GM23338 (cell line): ENCODE results near the gene GRAMD1A.

Experiments used
- CREB1 ChIP-seq: fragments of 250-450 bp; sonication (Bioruptor Pico); IDR thresholded peaks from 2 replicates; pipeline ENCODE4 v1.5.0; 2020; ENCODE audit warnings: low read depth, mild to moderate bottlenecking, moderate library complexity
- ETS1 ChIP-seq: IDR thresholded peaks from 2 replicates; pipeline ENCODE4 v1.6.1; 2016; ENCODE audit warnings: antibody characterized with exemption
- EZH2 ChIP-seq: fragments of 200-600 bp; sonication (generic); IDR thresholded peaks from one replicate; pipeline ENCODE4 v1.8.0; 2017; ENCODE audit warnings: antibody characterized with exemption, mild to moderate bottlenecking, low read depth; ENCODE audit not compliant: unreplicated experiment
- EZH2phosphoT487 ChIP-seq: fragments of 200-600 bp; sonication (generic); IDR thresholded peaks from one replicate; pipeline ENCODE4 v1.8.1; 2018; ENCODE audit warnings: antibody characterized with exemption; ENCODE audit not compliant: unreplicated experiment
- JUNB ChIP-seq: IDR thresholded peaks from one replicate; pipeline ENCODE4 v1.6.1; 2016; ENCODE audit warnings: antibody characterized with exemption; ENCODE audit not compliant: unreplicated experiment
- POLR2AphosphoS5 ChIP-seq: IDR thresholded peaks from 2 replicates; pipeline ENCODE4 v1.6.1; 2016; ENCODE audit warnings: antibody characterized with exemption, low read depth
- ZNF114 ChIP-seq: fragments of 250-450 bp; sonication (Bioruptor Pico); IDR thresholded peaks from 2 replicates; pipeline ENCODE4 v1.5.0; 2020; ENCODE audit warnings: mild to moderate bottlenecking, moderate library complexity
- ZNF331 ChIP-seq: fragments of 250-450 bp; sonication (Bioruptor Pico); IDR thresholded peaks from 2 replicates; pipeline ENCODE4 v1.5.0; 2020; ENCODE audit warnings: low read depth, mild to moderate bottlenecking, moderate library complexity
- TF ChIP-seq, protein P1 (sequence below): IDR thresholded peaks from one replicate; pipeline ENCODE4 v1.6.1; 2018; ENCODE audit warnings: antibody characterized with exemption; ENCODE audit not compliant: unreplicated experiment
- TF ChIP-seq, protein P2 (sequence below), 2 experiments: fragments of 200-600 bp in 1 of 2; sonication (generic) in 1 of 2; conservative IDR thresholded peaks; 2 replicates each; pipeline versions ENCODE4 v1.5.1 to v1.6.1; 2016 to 2017; ENCODE audit warnings: antibody characterized with exemption in 2 of 2, low read depth in 2 of 2, mild to moderate bottlenecking in 2 of 2, moderate library complexity in 1 of 2

DNA sequence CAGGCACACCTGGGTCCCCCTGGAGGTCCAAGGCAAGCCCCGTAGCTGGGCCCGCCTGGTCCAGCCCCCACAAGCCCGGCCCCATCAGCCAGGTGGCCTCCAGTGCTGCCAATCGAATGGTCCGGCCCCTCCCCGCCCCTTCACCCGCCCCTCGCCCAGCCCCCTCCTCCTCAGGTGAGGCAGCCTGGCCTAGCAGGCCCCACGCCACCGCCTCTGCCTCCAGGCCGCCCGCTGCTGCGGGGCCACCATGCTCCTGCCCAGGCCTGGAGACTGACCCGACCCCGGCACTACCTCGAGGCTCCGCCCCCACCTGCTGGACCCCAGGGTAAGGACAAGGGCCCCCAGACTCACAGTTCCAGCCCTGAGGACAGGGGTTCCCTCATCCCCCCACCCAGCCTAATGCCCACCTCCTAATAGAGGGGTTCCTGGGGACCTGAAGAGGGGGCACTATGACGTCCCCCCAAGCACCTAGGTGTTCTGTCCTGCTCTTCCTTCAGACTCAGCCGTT lies 41.5 kb downstream of the GRAMD1A start, which contains the start of gene HPN:
- TF ChIP-seq POLR2AphosphoS5 (peak; percentile 68), ZNF331 (CRISPR knock-in tag) (no peak), EZH2phosphoT487 (no peak), CREB1 (CRISPR knock-in tag) (no peak), EZH2 (no peak), JUNB (no peak), ZNF114 (no peak), ETS1 (no peak)
- TF ChIP-seq, protein P1, sequence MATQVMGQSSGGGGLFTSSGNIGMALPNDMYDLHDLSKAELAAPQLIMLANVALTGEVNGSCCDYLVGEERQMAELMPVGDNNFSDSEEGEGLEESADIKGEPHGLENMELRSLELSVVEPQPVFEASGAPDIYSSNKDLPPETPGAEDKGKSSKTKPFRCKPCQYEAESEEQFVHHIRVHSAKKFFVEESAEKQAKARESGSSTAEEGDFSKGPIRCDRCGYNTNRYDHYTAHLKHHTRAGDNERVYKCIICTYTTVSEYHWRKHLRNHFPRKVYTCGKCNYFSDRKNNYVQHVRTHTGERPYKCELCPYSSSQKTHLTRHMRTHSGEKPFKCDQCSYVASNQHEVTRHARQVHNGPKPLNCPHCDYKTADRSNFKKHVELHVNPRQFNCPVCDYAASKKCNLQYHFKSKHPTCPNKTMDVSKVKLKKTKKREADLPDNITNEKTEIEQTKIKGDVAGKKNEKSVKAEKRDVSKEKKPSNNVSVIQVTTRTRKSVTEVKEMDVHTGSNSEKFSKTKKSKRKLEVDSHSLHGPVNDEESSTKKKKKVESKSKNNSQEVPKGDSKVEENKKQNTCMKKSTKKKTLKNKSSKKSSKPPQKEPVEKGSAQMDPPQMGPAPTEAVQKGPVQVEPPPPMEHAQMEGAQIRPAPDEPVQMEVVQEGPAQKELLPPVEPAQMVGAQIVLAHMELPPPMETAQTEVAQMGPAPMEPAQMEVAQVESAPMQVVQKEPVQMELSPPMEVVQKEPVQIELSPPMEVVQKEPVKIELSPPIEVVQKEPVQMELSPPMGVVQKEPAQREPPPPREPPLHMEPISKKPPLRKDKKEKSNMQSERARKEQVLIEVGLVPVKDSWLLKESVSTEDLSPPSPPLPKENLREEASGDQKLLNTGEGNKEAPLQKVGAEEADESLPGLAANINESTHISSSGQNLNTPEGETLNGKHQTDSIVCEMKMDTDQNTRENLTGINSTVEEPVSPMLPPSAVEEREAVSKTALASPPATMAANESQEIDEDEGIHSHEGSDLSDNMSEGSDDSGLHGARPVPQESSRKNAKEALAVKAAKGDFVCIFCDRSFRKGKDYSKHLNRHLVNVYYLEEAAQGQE = no peak
- TF ChIP-seq, protein P2, sequence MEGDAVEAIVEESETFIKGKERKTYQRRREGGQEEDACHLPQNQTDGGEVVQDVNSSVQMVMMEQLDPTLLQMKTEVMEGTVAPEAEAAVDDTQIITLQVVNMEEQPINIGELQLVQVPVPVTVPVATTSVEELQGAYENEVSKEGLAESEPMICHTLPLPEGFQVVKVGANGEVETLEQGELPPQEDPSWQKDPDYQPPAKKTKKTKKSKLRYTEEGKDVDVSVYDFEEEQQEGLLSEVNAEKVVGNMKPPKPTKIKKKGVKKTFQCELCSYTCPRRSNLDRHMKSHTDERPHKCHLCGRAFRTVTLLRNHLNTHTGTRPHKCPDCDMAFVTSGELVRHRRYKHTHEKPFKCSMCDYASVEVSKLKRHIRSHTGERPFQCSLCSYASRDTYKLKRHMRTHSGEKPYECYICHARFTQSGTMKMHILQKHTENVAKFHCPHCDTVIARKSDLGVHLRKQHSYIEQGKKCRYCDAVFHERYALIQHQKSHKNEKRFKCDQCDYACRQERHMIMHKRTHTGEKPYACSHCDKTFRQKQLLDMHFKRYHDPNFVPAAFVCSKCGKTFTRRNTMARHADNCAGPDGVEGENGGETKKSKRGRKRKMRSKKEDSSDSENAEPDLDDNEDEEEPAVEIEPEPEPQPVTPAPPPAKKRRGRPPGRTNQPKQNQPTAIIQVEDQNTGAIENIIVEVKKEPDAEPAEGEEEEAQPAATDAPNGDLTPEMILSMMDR (conservative IDR thresholded peaks at IDR 0.05; ENCODE audit: low read depth in 2 of 2) = no peak
